Stimulated activated naive CD4-positive, alpha-beta T cell (primary cell): ENCODE results near the gene SLC6A13.

Experiments used
- DNase-seq, 6 experiments: peaks; one replicate each; lab custom pipeline; 2025; lab: John Stamatoyannopoulos, UW

SLC6A13 gene

DNA sequence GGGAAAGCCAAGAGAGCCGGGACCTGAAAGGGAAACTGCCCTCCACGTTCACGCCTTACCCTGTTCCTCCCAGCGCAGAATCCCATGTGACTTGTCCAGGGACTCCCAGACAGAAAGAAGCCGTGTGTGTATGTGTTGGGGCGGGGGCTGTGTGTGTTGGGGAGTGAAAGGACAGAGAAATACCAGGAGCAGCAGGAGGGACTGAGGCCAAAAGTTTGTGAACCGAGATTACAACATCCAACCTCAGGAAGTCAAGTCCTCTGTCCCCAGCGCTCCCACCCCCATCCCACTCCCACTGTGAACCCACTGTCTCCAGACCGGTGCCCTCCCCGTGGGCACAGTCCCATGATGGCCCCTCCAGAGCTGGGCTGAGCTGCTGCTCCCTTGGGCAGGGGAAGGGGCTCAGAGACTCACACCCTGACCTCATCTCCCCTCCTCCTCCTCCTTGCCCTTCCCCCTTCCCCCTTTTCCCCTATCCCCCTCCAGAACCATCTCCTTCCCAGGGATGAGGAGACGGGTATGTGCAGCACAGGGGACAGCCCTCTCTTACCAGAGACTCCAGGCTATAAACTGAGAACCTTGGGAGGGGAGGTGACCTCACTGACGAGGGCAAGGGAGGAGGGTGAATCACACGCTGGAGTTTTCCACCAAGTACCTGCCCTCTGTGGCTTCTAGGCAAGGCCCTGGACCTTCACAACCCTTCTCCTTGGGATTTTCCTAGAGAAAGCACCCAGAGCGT lies 48.5 kb downstream of the SLC6A13 start, which contains the start of gene SLC6A12:
TSS of gene SLC6A12 (minus strand) at position 155 of the 739 bp plus-strand sequence. CDS start 4,171 bp downstream, outside the sequence.
- no peak for DNase-seq

DNA sequence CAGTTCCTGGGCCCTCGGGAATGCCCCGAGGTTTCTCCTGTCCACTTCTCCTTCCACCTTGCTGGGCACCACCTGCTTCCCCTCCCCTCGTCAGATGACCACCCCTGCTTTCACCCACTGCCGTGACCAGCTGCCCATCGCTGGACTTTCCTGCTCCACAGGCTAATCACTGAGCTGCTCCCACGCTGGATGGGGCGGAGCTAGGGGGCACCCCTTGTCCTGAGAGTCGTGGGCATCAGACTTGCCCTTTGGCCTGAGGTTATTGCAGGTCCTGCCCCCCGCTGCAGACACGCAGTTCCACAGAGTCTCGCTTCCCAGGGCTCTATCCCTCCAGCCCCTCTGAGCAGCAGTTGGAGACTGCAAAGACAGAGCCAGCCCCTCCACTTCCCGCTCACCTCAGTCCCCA lies 49.1 kb downstream of the SLC6A13 start:
- DNase-seq = no peak

DNA sequence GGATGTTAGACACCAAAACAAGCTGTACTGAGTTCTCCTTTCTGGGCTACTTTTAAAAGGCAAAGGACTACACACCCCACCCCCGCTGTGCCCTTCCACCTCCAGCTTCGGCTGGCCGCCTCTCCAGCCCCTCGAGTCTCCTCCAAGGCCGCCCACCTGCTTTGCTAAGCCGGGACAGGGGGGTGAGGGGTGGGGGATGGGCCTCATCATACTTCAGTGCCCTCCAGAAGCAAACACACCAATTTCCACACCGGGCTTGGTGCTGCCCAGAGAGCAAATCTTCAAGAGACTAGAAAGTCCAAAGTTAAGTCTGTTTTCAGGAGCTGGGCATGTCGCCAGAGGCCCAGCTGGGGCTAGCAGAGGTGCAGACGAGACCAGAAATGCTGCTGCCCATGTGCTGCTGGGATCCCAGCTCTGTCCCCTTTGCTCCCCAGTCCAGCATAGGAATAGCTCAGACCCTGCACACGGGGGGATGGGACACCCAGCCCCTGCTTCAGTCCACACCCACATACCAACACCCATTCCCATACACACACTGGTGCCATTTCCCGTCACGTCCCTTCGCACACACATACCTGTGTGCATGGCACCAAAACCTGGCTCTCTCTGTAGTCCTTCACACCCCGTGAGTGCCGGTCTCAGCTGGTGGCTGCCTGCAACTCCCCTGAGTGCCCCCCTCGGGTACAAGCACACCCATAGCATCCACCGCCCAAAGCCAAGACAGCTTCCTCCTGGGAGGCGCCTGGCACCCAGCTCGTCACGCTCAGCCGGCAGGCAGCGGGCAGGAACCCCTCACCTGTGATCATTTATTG lies 49.7 kb downstream of the SLC6A13 start:
- no peak for DNase-seq

DNA sequence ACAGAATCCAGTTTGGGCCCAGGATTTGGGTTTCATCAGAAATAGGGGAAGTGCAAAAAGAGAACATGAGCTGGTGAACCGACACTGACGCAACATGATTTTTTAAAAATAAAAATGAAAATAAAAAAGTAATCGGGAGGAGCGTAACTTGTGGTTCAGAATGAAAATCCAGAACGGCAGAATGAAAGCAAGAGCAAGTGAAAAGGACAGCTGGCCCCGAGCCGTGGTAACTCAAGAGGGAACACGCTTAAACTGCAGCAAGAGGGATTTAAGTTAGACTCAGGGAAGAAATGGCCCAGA lies 50.3 kb downstream of the SLC6A13 start:
- no peak for DNase-seq

DNA sequence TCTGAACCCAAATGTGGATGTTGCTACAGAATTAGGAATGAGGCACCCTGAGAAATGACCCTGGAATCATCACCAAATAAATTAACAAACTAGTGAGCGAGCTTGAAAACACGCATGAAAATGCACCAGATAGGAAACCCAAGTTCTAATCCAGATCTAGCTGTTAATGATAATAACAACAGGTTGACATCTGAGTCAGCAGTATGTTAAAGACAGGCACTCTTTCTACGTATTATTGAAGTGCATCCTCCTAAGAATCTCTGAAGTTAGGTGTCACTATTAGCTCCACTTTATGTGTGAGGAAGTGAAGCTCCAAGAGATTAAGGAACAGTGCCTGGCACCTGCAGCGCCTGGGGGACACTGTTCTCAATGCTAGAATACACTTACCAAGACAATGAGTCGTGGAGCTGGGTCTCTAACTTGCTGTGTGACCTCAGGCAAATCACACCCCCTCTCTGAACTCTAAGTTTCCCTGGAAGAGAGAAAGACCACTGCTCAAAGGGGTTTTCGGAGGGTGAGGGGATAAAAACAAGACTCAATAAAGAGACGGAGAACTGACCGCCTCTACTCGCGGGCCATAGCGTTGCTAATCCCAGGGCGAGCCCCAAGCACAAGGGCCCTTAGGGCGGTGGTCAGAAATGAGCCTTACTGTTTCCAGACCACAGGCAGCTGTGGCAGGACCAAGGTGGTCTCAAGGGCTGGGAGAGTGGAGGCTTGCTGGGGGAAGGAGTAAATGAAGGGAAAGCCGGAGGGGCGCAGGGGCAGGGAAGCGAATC lies 50.8 kb downstream of the SLC6A13 start:
- no peak for DNase-seq

DNA sequence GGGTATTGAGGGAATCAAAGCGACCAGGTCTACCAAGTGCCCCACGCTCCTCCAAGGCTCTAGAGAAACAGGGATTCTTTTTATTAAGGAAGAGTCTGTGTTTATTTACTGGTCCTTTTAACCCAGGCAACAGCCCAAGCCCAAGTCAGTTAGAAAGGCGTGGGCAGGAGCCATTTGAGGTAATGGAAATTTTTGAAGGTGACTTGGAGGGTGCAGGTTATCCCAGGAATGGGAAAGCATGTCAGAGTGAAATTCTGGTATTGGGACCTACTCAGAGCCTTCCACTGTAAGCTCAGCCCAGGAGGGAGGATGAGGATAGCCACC lies 51.5 kb downstream of the SLC6A13 start:
- DNase-seq = no peak

DNA sequence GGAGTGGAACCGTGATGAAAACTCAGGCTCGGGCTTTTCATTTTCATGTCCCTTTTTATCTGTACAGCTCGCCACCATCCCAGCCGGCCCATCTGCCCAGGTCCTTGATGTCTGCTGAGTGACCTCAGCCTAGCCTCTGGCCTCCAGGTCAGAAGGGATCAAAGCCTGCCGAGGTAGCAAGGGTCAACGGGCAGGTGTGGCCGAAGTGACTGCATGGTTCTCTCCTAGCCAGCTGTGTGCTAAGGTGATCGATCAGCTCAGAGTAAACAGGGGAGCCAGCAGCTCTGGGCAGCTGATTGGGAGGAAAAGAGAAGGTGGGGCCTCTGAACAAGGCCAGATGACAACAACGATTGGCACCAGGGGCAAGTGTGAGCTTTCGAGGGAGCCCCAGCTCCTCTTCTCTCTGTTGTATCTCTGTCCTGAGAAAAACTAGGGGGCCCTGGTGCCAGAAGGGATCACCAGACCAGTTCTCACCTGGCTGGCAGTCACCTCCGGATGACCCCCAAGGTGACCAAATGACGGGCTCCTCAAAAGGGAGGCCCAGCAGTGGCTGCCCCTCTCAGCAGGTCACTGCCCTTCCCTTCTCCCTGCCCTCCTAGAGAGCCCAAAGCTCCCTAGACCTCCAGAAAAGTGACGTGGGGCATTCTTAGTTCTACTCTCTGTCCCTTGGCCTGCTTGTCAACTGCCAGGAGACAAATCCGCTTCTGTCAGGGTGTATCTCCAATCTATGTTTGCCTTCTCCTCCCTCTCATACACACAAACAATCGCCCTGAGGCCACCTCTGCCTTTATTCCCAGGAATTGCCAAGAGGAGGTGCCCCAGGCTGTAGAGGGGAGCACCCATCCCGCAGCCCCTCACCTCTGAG lies 52.1 kb downstream of the SLC6A13 start:
- no peak for DNase-seq

DNA sequence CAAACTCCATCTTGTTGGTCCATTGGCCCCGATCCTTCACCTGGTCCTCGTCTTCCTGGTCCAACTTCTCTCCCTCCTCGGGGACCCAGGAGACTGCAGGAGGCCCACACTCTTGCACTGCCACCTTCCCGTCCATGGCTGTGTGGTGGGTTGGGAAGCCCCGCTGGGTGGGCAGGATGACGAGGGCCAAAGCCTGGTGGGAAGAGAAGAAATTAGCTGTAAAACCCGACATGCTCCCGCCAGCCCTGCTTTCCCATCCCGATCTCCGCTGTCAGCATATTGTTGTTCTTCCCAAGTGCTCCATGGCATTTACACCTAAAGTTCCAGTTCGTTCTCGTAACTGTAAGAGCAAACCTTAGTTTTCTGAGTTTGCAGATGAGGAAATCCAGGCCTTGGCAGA lies 52.8 kb downstream of the SLC6A13 start:
- no peak for DNase-seq

DNA sequence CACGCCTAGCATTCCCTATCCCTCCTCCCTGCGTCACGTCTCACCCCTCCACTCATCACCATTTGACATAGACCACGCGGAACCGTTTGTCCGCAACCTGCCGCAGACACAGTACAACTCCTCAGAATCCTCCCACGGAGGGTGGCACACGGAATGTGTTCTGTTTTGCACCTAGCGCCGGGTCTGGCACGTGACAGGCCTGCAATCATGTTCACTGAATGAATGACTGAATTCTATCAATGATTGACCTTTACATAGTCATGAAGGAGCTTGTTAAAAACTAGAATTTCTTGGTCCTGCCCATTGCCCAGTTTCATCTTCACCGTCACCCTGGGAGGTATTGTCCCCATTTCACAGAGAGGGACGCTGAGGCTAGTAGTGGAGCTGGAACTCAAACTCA lies 53.4 kb downstream of the SLC6A13 start:
- no peak for DNase-seq

DNA sequence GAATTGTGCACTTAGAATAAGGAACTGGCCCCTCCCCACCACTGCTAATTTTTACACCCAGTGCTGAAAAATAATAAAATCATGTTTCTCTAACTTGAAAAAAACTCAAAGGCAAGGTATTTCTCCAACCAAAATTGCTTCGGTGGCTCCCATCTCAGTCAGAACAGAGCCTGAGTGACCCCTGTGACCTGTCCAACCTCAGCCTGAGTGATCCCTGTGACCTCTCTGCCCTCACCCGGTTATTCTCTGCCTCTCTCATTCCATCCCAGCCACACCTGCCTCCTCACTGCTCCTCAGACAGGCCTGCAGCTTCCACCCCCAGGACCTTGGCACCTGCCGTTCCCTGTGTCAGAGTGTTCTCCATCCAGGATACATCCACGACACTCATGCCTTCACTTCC lies 53.8 kb downstream of the SLC6A13 start:
- DNase-seq = no peak

DNA sequence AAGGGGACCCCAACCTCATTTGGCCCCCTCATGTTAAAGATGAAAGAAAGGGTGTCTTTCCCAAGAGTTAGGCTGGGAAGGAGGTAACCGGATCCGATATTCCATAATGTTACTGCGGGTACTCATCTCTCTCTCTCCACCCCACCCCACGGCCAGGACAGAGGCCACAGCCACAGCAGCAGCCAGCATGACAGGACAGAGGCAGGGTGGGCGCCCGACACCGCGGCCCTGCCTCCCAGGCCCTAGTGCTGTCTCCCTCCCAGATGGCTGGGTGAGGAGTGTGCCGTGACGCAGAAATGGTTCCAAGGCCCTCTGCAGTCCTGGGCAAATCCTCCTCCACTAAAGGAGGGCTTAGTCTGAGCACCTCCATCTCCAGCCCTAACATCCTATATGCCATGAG lies 54.8 kb downstream of the SLC6A13 start:
- no peak for DNase-seq

DNA sequence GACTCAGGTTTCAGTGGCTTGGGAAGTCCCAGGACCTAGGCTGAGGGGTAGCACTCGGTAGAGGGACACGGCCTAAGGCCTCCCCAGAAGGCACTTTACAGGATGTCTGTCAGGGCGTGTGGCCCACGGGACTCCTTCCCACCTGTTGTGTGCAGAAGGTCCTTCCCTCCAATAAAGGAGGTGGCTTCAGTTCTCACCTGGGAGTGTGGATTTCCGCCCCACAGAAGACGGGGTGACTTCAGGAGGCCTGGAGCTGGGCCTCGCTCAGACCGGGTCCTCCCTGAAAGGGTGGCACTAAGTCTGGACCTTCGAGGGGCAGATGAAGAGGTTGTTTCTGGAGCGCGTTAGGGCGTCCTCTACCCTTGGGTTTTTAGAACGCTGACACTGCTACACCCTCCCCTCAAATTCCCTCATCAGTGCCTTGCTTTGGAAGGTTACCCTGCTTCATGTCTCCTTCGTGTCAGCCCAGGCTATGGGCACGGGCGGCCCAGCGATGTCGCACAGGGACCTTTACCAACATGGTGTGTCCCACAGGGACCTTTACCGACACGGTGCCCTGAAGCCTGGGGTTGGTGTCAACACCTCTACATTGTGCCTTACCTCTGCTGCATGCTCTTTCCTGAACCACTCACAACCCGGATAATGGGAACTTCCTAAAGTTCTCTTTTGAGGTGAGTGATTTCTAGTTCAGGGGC lies 55.7 kb downstream of the SLC6A13 start:
- no peak for DNase-seq

DNA sequence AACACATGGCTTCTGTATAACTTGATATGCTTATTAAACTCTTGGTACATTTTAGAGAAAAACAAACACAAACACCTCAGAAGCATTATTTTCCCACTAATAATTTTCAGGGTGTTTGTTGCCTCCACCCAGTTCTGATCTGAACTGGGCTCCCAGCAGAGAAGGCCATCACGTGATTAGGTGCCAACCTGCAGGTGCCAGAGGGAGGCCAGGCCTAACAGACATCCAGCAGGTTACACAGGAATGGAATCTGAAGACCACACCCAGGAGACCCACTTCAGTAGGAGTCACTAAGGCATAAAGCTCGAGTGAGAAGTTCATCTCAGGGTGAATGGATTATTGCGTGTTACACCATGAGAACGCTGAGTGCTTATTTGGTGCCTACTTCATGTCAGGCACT lies 57.6 kb downstream of the SLC6A13 start:
- DNase-seq = no peak

DNA sequence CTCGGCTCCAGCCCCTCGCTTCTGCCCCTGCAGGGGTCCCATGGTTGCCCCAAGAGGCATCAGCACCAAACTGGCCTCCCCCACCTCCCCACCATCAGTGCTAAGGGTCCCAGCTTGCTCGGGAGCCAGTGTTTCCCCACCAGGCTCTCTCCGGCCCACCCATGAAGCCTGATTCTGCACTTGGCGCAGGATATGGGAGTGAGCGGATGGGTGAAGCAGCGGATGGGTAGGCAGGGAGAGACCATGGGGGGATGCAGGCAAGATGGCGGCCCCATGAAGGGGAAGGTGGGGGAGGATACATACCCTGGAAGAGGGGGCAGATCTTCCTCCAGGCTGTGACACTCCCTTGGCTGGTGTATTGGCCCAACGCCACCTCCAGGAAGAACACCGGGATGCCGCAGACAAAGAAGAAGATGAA lies 58.4 kb downstream of the SLC6A13 start:
- no peak for DNase-seq

DNA sequence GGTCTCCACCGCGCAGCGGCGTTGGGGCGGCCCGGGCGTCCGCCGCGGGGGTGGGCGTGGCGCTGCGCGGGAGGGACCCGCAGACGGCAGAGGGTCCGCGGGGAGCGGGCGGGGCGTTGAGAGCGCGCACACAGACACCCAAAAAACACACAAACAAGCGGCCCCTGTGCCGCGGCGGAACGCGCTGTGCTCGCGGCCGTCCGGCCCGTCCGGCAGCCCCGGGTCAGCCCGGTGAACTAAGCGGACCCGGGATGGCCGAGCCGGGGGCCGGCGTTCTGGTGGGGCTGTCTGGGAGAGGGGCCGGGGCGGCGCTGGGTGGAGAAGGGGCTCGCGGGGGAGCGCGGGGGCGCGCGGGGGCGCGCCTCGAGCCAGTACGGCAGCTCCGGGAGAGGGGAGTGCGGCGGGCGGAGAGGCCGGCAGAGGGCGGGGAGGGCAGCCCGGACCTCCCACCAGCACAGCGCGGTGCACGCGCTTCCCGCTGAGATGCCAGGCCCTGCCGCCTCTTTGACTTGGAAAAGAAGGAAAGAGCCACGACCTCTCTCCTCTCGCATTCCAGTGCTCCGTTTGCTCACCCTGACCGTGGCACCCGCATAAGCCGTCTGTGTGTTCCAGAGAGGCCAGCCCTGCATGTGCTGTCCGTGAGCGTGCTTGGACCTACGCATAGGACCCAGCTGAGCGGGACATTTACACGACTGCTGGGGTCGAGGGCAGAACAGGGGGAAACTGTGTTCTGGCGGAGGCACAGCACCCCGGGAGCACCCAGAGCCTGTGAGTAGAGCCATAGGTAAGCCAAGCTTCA lies 59.0 kb downstream of the SLC6A13 start:
- no peak for DNase-seq

DNA sequence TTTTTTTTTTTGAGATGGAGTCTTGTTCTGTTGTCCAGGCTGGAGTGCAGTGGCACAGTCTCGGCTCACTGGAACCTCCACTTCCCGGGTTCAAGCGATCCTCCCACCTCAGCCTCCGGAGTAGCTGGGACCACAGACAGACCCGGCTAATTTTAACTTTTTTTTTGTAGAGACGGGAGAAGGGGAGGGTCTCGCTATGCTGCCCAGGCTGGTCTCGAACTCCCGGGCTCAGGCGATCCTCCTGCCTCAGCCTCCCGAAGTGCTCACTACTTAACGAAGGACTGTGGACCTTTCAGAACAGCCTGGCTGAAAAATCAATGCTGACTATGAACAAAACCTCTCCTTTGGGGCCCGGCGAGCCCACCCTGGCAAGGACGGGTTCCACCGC lies 59.6 kb downstream of the SLC6A13 start:
- no peak for DNase-seq

DNA sequence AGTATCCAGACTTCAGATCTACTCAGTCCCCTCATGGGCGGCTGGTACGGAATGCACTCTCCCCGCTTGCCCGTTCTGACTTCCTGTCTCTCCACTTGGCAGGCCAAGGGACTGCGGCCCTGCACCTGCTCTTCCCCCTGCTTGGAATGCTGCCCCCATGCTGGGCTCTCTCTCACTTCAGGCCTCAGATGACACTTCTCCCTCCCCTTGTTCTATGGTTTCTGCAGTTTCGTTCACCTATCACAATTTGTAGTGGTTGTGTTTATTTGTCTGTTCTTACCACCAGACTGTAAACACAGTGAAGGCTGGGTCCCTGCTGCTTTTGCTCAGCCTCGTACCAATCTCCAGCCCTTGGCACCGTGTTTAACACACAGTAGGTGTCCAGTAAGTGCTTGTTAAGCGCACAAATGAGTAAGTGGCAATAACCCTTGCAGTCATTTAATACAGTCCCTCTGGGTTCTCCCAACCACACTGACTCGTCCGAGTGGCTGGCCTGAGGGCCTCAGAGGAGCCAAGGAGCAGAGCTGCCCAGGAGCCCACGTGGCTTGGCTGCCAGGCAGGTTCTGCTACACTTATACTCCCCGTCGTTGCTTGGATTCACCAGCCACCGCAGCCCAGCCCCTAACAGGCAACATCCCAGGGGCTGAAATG lies 60.4 kb downstream of the SLC6A13 start:
- DNase-seq = no peak

DNA sequence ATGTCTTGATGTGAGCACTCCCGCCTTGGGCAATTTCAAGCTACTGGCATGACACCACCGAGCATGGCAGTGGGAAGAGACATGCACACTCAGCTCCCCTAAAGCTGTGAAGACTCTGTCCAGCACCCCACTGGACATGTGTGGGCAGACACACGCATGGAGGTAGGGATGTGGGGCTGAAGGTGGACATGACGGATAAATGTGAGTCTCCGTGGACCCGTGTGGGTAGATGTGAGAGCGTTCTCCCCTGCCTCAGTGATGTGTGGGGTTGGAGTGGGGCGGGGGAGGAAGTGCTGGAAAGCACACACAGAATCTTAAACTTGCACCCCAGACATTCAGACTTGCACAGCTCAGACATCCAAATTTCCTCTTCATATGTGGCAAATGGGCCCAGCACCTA lies 61.3 kb downstream of the SLC6A13 start:
- DNase-seq = no peak

DNA sequence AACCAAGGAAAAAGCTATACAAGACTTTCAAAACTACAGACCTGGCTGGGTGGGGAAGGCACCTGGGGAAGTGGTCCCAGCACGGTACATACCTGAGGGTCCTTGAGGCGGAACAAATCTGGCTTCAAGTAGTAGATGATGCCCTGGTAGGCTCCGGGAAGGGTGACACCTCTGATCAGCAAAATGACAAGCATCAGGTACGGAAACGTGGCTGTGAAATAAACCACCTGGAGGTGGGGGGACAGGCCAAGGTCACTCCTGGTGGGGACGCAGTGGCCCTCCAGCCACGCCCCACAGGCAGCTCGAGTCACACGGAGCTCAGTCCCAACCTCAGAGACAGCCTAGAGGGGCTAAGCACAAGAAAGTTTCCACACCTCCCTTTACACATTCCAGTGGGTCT lies 63.9 kb downstream of the SLC6A13 start:
- no peak for DNase-seq
